PC-9 (cell line): Measurements from ENCODE around the gene KLHL14. TPM values are rescaled to one million over a fixed set of nuclear protein-coding genes. Genes with fewer than 3 reads are reported as not detected.

Experiments
- BruUV-seq: library from RNA; stranded (reverse); fragments of 400-500 nt; replicated peaks from 2 replicates; lab custom pipeline; 2021; lab: Mats Ljungman, UMichigan
- CTCF ChIA-PET: fragments of 300-600 bp; sonication (Branson Sonifier 250); formaldehyde crosslinking; loops from one replicate; lab custom pipeline; 2022; ENCODE audit warnings: antibody characterized with exemption; lab: Charles Lee
- POLR2A ChIA-PET: fragments of 300-600 bp; sonication (Branson Sonifier 250); formaldehyde crosslinking; loops from one replicate; lab custom pipeline; 2022; ENCODE audit warnings: antibody characterized with exemption; ENCODE audit not compliant: unreplicated experiment; lab: Charles Lee
- DNase-seq, 2 experiments: peaks; one replicate each; pipeline versions ENCODE4 v3.0.0 to v3.0.0-alpha.2; 2015 to 2022; ENCODE audit warnings: mixed read lengths in 1 of 2
- H2AFZ ChIP-seq: fragments of 200-600 bp; sonication (generic); 2 replicates; pipeline ENCODE4 v1.8.1; 2017; ENCODE audit warnings: antibody characterized with exemption
- H3F3A ChIP-seq: fragments of 200-600 bp; sonication (generic); 2 replicates; pipeline ENCODE4 v1.8.1; 2017; ENCODE audit warnings: antibody characterized with exemption, mild to moderate bottlenecking, low read depth; ENCODE audit not compliant: insufficient read depth
- H3K27ac ChIP-seq: fragments of 200-600 bp; sonication (generic); 2 replicates; pipeline ENCODE4 v1.6.1; 2016; ENCODE audit warnings: mixed run types
- H3K27me3 ChIP-seq: fragments of 200-600 bp; sonication (generic); 2 replicates; pipeline ENCODE4 v1.6.1; 2016; ENCODE audit warnings: low read depth, mixed run types; ENCODE audit not compliant: insufficient read depth
- H3K36me3 ChIP-seq: fragments of 200-600 bp; sonication (generic); 2 replicates; pipeline ENCODE4 v1.6.1; 2016; ENCODE audit warnings: low read depth, mixed run types
- H3K4me1 ChIP-seq: fragments of 200-600 bp; sonication (generic); replicated peaks from 2 replicates; pipeline ENCODE4 v1.6.1; 2016; ENCODE audit warnings: mixed run types; ENCODE audit not compliant: insufficient read depth
- H3K4me2 ChIP-seq: fragments of 200-600 bp; sonication (generic); 2 replicates; pipeline ENCODE4 v1.6.1; 2017; ENCODE audit warnings: mixed run types
- H3K4me3 ChIP-seq: fragments of 200-600 bp; sonication (generic); 2 replicates; pipeline ENCODE4 v1.6.1; 2016; ENCODE audit warnings: mixed run types
- H3K79me2 ChIP-seq: fragments of 200-600 bp; sonication (generic); 2 replicates; pipeline ENCODE4 v1.6.1; 2017; ENCODE audit warnings: low read depth, mixed run types
- H3K9me2 ChIP-seq: fragments of 200-600 bp; sonication (generic); 2 replicates; pipeline ENCODE4 v1.8.1; 2017; ENCODE audit warnings: mild to moderate bottlenecking; ENCODE audit not compliant: insufficient read depth
- H3K9me3 ChIP-seq: fragments of 200-600 bp; sonication (generic); 2 replicates; pipeline ENCODE4 v1.8.1; 2016; ENCODE audit warnings: low read depth; ENCODE audit not compliant: insufficient read depth
- H4K20me1 ChIP-seq: fragments of 200-600 bp; sonication (generic); 2 replicates; pipeline ENCODE4 v1.8.1; 2017; ENCODE audit not compliant: insufficient read depth
- CTCF ChIP-seq: fragments of 200-600 bp; sonication (generic); conservative IDR thresholded peaks from 2 replicates; pipeline ENCODE4 v1.6.1; 2017; ENCODE audit warnings: mixed run types, antibody characterized with exemption, mild to moderate bottlenecking, moderate library complexity
- EZH2 ChIP-seq: fragments of 200-600 bp; sonication (generic); IDR thresholded peaks from 2 replicates; pipeline ENCODE4 v1.8.0; 2017; ENCODE audit warnings: antibody characterized with exemption, low read depth
- intact Hi-C: fragments of 100-400 bp; cut with micrococcal nuclease; formaldehyde crosslinking; loops from one replicate; pipeline ENCODE4 v1.10.0; 2022; ENCODE audit not compliant: unreplicated experiment
- total RNA-seq: library from RNA; stranded (reverse); gene quantifications from 2 replicates; pipeline ENCODE4 v1.2.3, GENCODE V29; 2021

KLHL14 gene
- total RNA-seq, 1 experiment from 2014 or later, result not detected

DNA sequence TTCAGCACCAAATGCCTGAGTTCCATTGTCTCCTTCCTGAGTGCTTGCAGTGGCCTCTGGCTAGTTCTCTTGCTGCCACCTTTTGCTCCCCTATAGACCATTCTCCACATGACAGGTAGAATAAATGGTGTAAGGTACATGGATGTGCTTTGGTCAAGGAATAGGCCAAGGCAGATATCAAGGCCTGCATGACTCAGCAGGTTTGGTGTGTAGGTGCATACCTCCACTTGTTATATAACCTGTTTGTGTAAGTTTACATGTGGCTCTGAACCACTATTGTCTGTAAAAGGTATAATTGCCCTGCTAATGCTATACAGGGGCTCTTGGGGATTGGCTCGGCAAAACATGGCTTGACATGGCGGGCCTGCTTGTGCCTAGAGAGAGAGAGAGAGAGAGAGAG lies 143.5 kb downstream of the KLHL14 start:
- Histone ChIP-seq H3K79me2 (no peaks in the 10 kb centered on the region), H2AFZ (no peak overlapping the region), H4K20me1 (no peaks in the 10 kb centered on the region), H3K4me2 (no peak overlapping the region), H3F3A (no peaks in the 10 kb centered on the region), H3K9me3 (no peaks in the 10 kb centered on the region), H3K4me1 (no peaks in the 10 kb centered on the region), H3K27me3 (no peaks in the 10 kb centered on the region), H3K4me3 (no peak overlapping the region), H3K27ac (no peak overlapping the region), H3K36me3 (no peaks in the 10 kb centered on the region), H3K9me2 (no peaks in the 10 kb centered on the region)
- CTCF ChIA-PET, result no interaction called here
- POLR2A ChIA-PET, result no interaction called here
- intact Hi-C loops, result no loop called here
- no TSS peak for BruUV-seq
- TF ChIP-seq EZH2, result no peak
- TF ChIP-seq CTCF, result no peak
- no peak for DNase-seq

DNA sequence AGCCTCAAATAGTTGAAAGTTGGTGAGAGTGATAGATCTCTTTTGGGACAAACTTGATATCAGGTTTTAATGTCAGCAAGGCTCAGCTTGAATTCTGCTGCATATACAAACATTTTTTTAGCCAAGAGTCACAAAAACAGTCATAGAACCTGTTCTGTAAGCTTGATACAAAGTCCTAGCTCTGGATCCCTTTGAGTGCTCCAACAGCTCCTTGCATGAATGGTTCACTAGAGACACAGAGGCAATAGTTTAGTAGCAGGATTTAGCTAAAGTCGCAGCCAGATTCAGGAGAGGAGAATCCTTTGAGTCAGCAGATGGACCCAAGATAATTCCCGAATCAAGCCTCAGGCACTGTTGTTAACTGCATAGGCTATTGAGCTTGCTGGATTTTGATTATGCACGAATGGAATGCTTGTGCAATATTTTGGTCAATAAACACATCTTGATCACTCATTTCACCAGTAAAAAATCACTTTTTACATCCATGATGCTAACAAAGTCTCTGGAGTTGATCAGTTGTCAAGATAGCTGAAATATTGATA lies 148.6 kb downstream of the KLHL14 start:
- no peaks in the 10 kb centered on the region for H3K79me2 ChIP-seq

GRCh38 chr18:32623563-32623962 lies 149.3 kb downstream of the KLHL14 start:
- no peaks in the 10 kb centered on the region for H3K36me3 ChIP-seq
- POLR2A ChIA-PET, result no interaction called here
- TF ChIP-seq EZH2 (no peak), CTCF (no peak)
- BruUV-seq, result no TSS peak
- H3K4me2 ChIP-seq, result no peak overlapping the region
- H3K27me3 ChIP-seq, result no peaks in the 10 kb centered on the region
- H3K4me1 ChIP-seq, result no peaks in the 10 kb centered on the region
- no peaks in the 10 kb centered on the region for H4K20me1 ChIP-seq
- H3K79me2 ChIP-seq, result no peaks in the 10 kb centered on the region
- no peak overlapping the region for H3K27ac ChIP-seq
- H3K9me2 ChIP-seq, result no peaks in the 10 kb centered on the region
- CTCF ChIA-PET, result no interaction called here
- no peak overlapping the region for H3K4me3 ChIP-seq
- no peaks in the 10 kb centered on the region for H3K9me3 ChIP-seq
- no peak for DNase-seq
- intact Hi-C loops, result no loop called here
- H3F3A ChIP-seq, result no peaks in the 10 kb centered on the region
- H2AFZ ChIP-seq, result no peak overlapping the region

More for the DNA sequence above, 148.6 kb downstream of the KLHL14 start:
- no peaks in the 10 kb centered on the region for H3F3A ChIP-seq
- BruUV-seq, result no TSS peak
- no peaks in the 10 kb centered on the region for H3K4me1 ChIP-seq
- no peaks in the 10 kb centered on the region for H3K27me3 ChIP-seq
- H3K4me3 ChIP-seq, result no peak overlapping the region
- CTCF ChIA-PET, result no interaction called here
- DNase-seq, result no peak
- H2AFZ ChIP-seq, result no peak overlapping the region
- H3K27ac ChIP-seq, result no peak overlapping the region
- POLR2A ChIA-PET, result no interaction called here
- TF ChIP-seq EZH2, result no peak
- no peak for TF ChIP-seq CTCF
- H3K36me3 ChIP-seq, result no peaks in the 10 kb centered on the region
- no peaks in the 10 kb centered on the region for H4K20me1 ChIP-seq
- H3K9me2 ChIP-seq, result no peaks in the 10 kb centered on the region
- no peaks in the 10 kb centered on the region for H3K9me3 ChIP-seq
- no peak overlapping the region for H3K4me2 ChIP-seq
- intact Hi-C loops, result no loop called here
